Measurements from ENCODE around the gene TMPRSS11D.

Gene TMPRSS11D

GRCh38 chr4:67883902-67884301 is at the start of gene TMPRSS11D:
TSS of gene TMPRSS11D (minus strand) at chr4:67884002. CDS start at chr4:67883933, 69 bp downstream.
- DNase-seq (ENCODE audit: low read depth): no peak

- DNase-seq (ENCODE audit: low read depth): no peak
Observed at GRCh38 chr4:67933038-67933437, 49.2 kb upstream of the TMPRSS11D start.

- DNase-seq (ENCODE audit: low read depth): no peak
Observed at GRCh38 chr4:67931256-67931655, 47.5 kb upstream of the TMPRSS11D start.

- DNase-seq (ENCODE audit: low read depth): peak; percentile 37
Observed at GRCh38 chr4:67929426-67929825, 45.6 kb upstream of the TMPRSS11D start.

- no peak for DNase-seq (ENCODE audit: low read depth)
Observed at GRCh38 chr4:67928546-67928945, 44.7 kb upstream of the TMPRSS11D start.

GRCh38 chr4:67927251-67927650 is 43.4 kb upstream of the TMPRSS11D start:
- DNase-seq (ENCODE audit: low read depth): no peak

GRCh38 chr4:67926485-67926884 is 42.7 kb upstream of the TMPRSS11D start:
- no peak for DNase-seq (ENCODE audit: low read depth)

- DNase-seq (ENCODE audit: low read depth): peak; percentile 49
Observed at GRCh38 chr4:67922697-67923096, 38.9 kb upstream of the TMPRSS11D start.

GRCh38 chr4:67918428-67918827 is 34.6 kb upstream of the TMPRSS11D start:
- no peak for DNase-seq (ENCODE audit: low read depth)

GRCh38 chr4:67915400-67915966 is 31.7 kb upstream of the TMPRSS11D start:
- no peak for DNase-seq (ENCODE audit: low read depth)

- no peak for DNase-seq (ENCODE audit: low read depth)
Observed at GRCh38 chr4:67912080-67912479, 28.3 kb upstream of the TMPRSS11D start.

GRCh38 chr4:67911638-67912037 is 27.8 kb upstream of the TMPRSS11D start:
- DNase-seq (ENCODE audit: low read depth): no peak

GRCh38 chr4:67911141-67911540 is 27.3 kb upstream of the TMPRSS11D start:
- DNase-seq (ENCODE audit: low read depth): no peak

- no peak for DNase-seq (ENCODE audit: low read depth)
Observed at GRCh38 chr4:67910585-67910905, 26.7 kb upstream of the TMPRSS11D start.

GRCh38 chr4:67909905-67910584 is 26.2 kb upstream of the TMPRSS11D start:
- DNase-seq (ENCODE audit: low read depth): peak; percentile 45

GRCh38 chr4:67907650-67908049 is 23.8 kb upstream of the TMPRSS11D start:
- no peak for DNase-seq (ENCODE audit: low read depth)

- DNase-seq (ENCODE audit: low read depth): no peak
Observed at GRCh38 chr4:67899096-67899495, 15.3 kb upstream of the TMPRSS11D start.

GRCh38 chr4:67897686-67898085 is 13.9 kb upstream of the TMPRSS11D start:
- DNase-seq (ENCODE audit: low read depth): no peak

GRCh38 chr4:67896421-67897065 is 12.7 kb upstream of the TMPRSS11D start:
- no peak for DNase-seq (ENCODE audit: low read depth)

GRCh38 chr4:67894659-67895058 is 10.9 kb upstream of the TMPRSS11D start:
- DNase-seq (ENCODE audit: low read depth): no peak

- DNase-seq (ENCODE audit: low read depth): no peak
Observed at GRCh38 chr4:67892905-67893304, 9.1 kb upstream of the TMPRSS11D start.

GRCh38 chr4:67892253-67892652 is 8.5 kb upstream of the TMPRSS11D start:
- no peak for DNase-seq (ENCODE audit: low read depth)

GRCh38 chr4:67891645-67892044 is 7.8 kb upstream of the TMPRSS11D start:
- DNase-seq (ENCODE audit: low read depth): no peak

- DNase-seq (ENCODE audit: low read depth): no peak
Observed at GRCh38 chr4:67886281-67886680, 2.5 kb upstream of the TMPRSS11D start.
